OCI-LY3 (cell line): ENCODE measurements around the gene DSCAM.

Experiments
- H2AFZ ChIP-seq: fragments of 200-600, 300-600 bp; shearing (Covaris generic); 2 replicates; pipeline ENCODE4 v1.6.0; 2014; ENCODE audit warnings: antibody characterized with exemption, low read depth, low read length
- H3K27ac ChIP-seq: fragments of 200-600, 300-600 bp; sonication (generic); 2 replicates; pipeline ENCODE4 v1.5.1; 2014; ENCODE audit warnings: mild to moderate bottlenecking, low read length, moderate library complexity, mixed read lengths
- H3K27me3 ChIP-seq: fragments of 200-600, 300-600 bp; sonication (generic); 2 replicates; pipeline ENCODE4 v1.6.1; 2014; ENCODE audit warnings: low read depth, low read length, mixed read lengths
- H3K36me3 ChIP-seq: fragments of 200-600, 300-600 bp; sonication (generic); replicated peaks from 2 replicates; pipeline ENCODE3; 2014; ENCODE audit warnings: low read depth, low read length, mixed read lengths
- H3K4me1 ChIP-seq: fragments of 300-600, 200-600 bp; sonication (generic); 2 replicates; pipeline ENCODE4 v1.6.1; 2014; ENCODE audit warnings: low read length, mixed read lengths
- H3K4me2 ChIP-seq: fragments of 200-600, 300-600 bp; sonication (generic); 2 replicates; pipeline ENCODE4 v1.6.1; 2014; ENCODE audit warnings: low read length, mixed read lengths
- H3K4me3 ChIP-seq: fragments of 300-600, 200-600 bp; sonication (generic); 2 replicates; pipeline ENCODE4 v1.5.1; 2014; ENCODE audit warnings: antibody characterized with exemption, mild to moderate bottlenecking, low read length, moderate library complexity
- H3K79me2 ChIP-seq: fragments of 300-600, 200-600 bp; shearing (Covaris generic); 2 replicates; pipeline ENCODE4 v1.6.1; 2014; ENCODE audit warnings: mild to moderate bottlenecking, low read length, mixed read lengths
- H3K9ac ChIP-seq: fragments of 300-600, 200-600 bp; shearing (Covaris generic); 2 replicates; pipeline ENCODE4 v1.6.0; 2014; ENCODE audit warnings: mild to moderate bottlenecking, low read length, moderate library complexity
- H3K9me3 ChIP-seq: fragments of 200-600, 300-600 bp; shearing (Covaris generic); 2 replicates; pipeline ENCODE4 v1.6.1; 2014; ENCODE audit warnings: low read length, mixed read lengths; ENCODE audit not compliant: insufficient read depth
- H4K20me1 ChIP-seq: fragments of 200-600, 300-600 bp; sonication (generic); 2 replicates; pipeline ENCODE4 v1.6.1; 2016; ENCODE audit warnings: low read length, mixed read lengths; ENCODE audit not compliant: insufficient read depth
- EZH2phosphoT487 ChIP-seq: fragments of 200-600 bp; shearing (Covaris generic); IDR thresholded peaks from 2 replicates; pipeline ENCODE4 v1.6.1; 2018; ENCODE audit warnings: antibody characterized with exemption, mixed run types, low read depth
- TF ChIP-seq, protein P1 (sequence below): fragments of 200-600, 300-600 bp; sonication (generic); IDR thresholded peaks from 2 replicates; pipeline ENCODE4 v1.5.1; 2014; ENCODE audit warnings: antibody characterized with exemption, low read length, low read depth

DSCAM gene

GRCh38 chr21:40381111-40381510 lies 465.8 kb downstream of the DSCAM start:
- Histone ChIP-seq H3K9ac (no peak overlapping the region), H3K4me1 (no peaks in the 10 kb centered on the region), H3K27me3 (no peaks in the 10 kb centered on the region), H3K9me3 (no peaks in the 10 kb centered on the region), H3K36me3 (no peaks in the 10 kb centered on the region), H4K20me1 (no peaks in the 10 kb centered on the region), H3K27ac (no peak overlapping the region), H3K4me2 (no peak overlapping the region), H3K79me2 (no peaks in the 10 kb centered on the region), H2AFZ (no peak overlapping the region), H3K4me3 (no peak overlapping the region)
- TF ChIP-seq EZH2phosphoT487 = no peak
- TF ChIP-seq, protein P1, sequence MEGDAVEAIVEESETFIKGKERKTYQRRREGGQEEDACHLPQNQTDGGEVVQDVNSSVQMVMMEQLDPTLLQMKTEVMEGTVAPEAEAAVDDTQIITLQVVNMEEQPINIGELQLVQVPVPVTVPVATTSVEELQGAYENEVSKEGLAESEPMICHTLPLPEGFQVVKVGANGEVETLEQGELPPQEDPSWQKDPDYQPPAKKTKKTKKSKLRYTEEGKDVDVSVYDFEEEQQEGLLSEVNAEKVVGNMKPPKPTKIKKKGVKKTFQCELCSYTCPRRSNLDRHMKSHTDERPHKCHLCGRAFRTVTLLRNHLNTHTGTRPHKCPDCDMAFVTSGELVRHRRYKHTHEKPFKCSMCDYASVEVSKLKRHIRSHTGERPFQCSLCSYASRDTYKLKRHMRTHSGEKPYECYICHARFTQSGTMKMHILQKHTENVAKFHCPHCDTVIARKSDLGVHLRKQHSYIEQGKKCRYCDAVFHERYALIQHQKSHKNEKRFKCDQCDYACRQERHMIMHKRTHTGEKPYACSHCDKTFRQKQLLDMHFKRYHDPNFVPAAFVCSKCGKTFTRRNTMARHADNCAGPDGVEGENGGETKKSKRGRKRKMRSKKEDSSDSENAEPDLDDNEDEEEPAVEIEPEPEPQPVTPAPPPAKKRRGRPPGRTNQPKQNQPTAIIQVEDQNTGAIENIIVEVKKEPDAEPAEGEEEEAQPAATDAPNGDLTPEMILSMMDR = no peak

- Histone ChIP-seq H3K27ac (no peak overlapping the region), H2AFZ (no peak overlapping the region), H3K4me2 (no peak overlapping the region), H4K20me1 (no peaks in the 10 kb centered on the region), H3K4me3 (no peak overlapping the region), H3K9me3 (no peaks in the 10 kb centered on the region), H3K79me2 (no peaks in the 10 kb centered on the region), H3K27me3 (no peaks in the 10 kb centered on the region), H3K36me3 (no peaks in the 10 kb centered on the region), H3K9ac (no peak overlapping the region), H3K4me1 (no peaks in the 10 kb centered on the region)
- no peak for TF ChIP-seq EZH2phosphoT487
- TF ChIP-seq, protein P1 = no peak
Observed at GRCh38 chr21:40379881-40380810, 466.8 kb downstream of the DSCAM start.

GRCh38 chr21:40377135-40377534 lies 469.8 kb downstream of the DSCAM start:
- no peak overlapping the region for H3K4me2 ChIP-seq
- H3K4me1 ChIP-seq = no peaks in the 10 kb centered on the region
- no peak overlapping the region for H3K9ac ChIP-seq
- H3K9me3 ChIP-seq = no peaks in the 10 kb centered on the region
- TF ChIP-seq, protein P1 = no peak
- TF ChIP-seq EZH2phosphoT487 = no peak
- H3K79me2 ChIP-seq = no peaks in the 10 kb centered on the region
- H3K27ac ChIP-seq = no peak overlapping the region
- no peak overlapping the region for H3K4me3 ChIP-seq
- no peaks in the 10 kb centered on the region for H3K27me3 ChIP-seq
- no peaks in the 10 kb centered on the region for H3K36me3 ChIP-seq
- no peaks in the 10 kb centered on the region for H4K20me1 ChIP-seq
- no peak overlapping the region for H2AFZ ChIP-seq

GRCh38 chr21:40373761-40374160 lies 473.2 kb downstream of the DSCAM start:
- H3K4me1 ChIP-seq = no peaks in the 10 kb centered on the region
- no peak overlapping the region for H3K27ac ChIP-seq
- H3K4me2 ChIP-seq = no peak overlapping the region
- no peak for TF ChIP-seq EZH2phosphoT487
- TF ChIP-seq, protein P1 = no peak
- H3K79me2 ChIP-seq = no peaks in the 10 kb centered on the region
- no peak overlapping the region for H3K4me3 ChIP-seq
- H2AFZ ChIP-seq = no peak overlapping the region
- H3K27me3 ChIP-seq = no peaks in the 10 kb centered on the region
- H3K9me3 ChIP-seq = no peaks in the 10 kb centered on the region
- H3K36me3 ChIP-seq = no peaks in the 10 kb centered on the region
- no peak overlapping the region for H3K9ac ChIP-seq
- no peaks in the 10 kb centered on the region for H4K20me1 ChIP-seq
